HG03066 (cell line): ENCODE measurements around the gene PTPRD.
A peak's percentile ranks its signal among the peaks of the same experiment; 100 is the strongest.

ENCODE experiments used
- ATAC-seq: cut with Tn5 transposase; IDR thresholded peaks from one replicate; pipeline ENCODE4 v1.9.1; 2021; ENCODE audit warnings: low read depth; ENCODE audit not compliant: unreplicated experiment

The PTPRD gene

DNA sequence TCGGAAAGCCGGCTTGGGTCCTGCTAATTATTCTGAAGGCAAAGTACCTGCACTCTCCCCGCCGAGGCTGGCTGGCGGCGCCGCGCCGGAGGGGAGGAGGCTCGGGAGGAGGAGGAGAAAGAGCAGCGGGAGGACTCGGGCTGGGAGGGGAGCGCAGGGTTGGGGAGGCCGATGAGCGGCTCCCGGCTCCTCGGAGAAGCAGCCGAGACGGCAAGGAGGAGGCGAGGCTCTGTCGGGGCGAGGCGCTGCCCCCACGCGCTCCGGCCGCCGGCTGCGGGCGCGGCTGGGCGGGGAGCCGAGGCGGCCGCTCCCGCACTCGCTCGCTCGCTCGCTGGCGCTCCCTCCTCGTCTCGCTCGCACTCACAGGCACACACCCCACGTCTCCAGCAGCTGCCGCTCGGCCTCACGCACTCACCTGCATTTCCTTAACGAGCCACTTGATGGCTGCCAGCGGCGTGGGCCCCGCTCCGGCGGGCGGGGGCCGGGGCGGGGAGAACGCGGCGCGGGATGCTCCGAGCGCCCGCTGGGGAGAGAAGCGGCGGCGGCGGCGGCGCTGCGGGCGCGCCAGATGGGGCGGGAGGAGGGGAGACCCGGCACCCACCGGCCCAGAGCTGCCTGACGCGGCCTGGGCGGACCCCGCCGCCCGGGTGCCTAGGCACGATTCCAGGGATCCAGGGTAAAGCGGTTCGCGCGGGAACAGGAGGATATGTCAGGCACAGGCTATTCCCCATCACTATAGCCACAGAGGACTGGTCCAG is at the start of gene PTPRD:
PTPRD (minus strand) TSS at position 362 of the 758 bp plus-strand sequence.
- ATAC-seq = peak; percentile 97

DNA sequence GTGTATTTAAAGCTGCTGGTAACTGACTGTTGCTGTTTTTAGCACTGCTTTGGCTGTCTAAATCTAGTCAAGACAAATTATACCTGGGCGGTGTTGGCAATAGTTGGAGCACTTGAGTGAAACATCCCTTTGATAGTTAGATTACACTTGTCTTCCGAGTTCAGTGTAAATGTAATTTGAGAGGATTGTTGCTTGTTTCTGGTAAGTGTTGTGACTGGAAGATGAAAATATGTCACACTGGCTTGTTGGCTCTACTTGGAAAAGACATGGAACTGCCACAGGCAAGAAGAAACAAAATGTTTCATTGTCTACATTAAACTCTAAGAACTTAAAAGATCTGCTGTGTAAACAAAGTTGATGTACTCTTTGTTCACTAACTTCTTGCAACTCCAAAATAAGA is 49.2 kb upstream of the PTPRD start:
- no peak for ATAC-seq

DNA sequence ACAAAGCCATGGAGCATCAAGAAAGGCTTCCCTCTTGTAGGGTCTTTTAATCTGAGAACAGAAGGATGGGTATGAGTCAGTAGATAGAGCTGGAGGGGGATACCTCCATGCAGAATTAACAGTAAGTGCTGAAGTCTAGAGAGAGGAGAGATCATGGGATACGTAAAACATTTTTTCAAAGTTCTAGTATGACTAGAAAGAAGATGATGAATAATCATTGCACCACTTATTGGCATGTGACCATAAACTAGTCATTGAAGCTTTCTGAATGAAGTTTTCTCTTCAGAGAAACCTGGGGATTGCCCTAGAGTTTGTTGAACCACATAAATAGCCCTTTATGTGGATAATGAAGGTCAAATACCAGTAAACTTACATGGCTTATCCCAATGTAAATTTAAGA is 48.6 kb upstream of the PTPRD start:
- ATAC-seq = no peak

DNA sequence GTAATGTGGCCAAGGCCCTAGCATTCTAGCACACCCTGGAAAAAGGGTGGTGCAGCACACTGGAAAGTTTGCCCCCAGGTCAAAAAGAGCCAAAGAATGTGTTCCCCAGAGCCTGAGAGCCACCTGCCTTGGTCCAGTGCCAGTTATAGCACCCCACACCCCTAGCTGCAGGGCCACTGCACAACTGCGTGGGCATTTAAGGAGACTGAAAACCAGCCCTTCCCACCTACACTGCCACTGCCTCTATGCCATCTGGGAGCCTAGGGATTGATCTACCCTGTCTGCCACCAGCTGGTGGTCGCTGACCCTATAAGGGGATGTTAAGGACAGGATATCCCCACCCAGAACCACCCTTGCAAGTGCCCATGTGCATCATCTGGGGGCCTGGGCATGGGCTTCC is 38.2 kb upstream of the PTPRD start:
- no peak for ATAC-seq

DNA sequence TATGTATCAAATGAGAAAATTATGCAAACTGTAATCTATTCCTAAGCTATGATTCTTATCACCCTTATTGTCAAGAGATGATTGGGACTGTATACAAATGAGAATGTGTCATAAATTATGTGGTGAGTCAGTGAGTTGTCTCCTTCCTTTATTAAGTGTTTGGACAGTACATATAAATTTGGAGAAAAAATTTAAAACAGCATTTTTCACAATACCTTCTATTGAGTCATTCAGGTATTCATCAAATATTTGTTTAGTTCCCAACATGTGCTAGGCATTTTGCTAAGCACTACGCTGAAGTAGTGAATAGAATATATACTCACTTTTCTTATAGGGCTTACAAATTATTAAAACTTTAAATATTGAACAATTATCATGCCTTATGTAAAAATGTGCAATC is 36.3 kb upstream of the PTPRD start:
- no peak for ATAC-seq

DNA sequence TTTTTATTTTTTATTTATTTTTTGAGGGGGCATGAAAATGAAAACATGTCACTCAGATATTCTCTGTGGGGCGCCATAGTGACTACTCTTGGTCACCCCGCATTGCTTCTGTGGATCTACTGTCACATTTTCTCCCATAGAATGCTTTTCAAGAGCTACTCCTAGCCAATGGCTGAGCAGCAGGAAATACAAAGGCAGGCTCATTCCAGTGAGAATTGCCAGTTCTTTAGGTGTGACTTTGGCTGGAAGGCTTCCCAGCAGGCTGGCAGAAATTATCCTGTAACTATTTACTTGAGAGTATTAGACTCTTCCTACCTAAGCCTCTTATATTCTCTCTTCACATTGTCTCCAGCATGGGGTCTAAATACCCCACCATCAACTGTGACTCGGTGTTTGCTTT is 21.0 kb upstream of the PTPRD start:
- ATAC-seq = no peak

DNA sequence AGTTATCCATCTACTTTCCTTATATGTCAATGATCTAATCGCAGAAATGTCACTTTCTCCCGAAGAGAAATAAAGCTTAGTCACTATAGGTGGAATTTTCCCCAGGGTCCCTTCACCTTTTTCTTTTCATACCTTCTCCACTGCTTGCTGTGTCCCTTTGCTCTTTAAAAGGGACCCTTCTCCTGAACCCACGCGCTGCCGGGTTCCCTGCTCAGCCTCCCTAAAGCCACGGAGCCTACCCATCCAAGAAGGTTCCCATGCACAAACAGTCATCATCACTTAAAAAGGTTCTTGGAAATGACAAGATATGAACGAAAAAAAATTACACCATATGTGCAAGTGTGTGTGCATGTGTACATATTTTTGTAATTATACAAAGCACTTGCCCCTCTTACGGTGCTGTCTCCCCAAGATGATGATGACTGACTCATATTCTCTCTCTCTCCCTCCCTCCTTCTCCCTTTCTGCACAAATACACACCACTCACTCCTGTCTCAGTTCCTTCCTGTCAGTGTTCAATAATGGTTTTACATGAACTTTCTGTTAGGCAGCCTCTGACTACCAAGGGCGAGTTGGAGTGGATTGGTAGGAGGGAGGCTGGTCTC is 1.5 kb upstream of the PTPRD start:
- no peak for ATAC-seq

DNA sequence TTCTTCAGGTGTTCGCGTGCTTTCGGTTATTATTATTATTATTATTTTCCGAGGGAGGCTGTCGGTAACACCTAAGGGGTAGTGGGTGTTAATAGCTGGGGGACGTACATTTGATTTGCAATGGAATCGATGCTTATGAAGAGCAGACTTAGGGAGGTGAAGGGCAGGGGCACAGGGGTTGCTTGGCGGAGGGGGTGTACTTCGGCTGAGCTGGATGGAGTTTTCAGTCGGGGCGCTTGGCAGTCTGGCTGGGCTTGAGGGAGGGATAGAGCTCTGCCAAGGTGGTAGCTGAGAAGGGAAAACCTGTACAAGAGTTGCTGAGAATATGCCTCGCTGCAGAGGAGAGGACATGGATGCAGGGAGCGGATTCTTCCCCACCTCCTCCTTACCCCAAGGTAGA is 617 bp upstream of the PTPRD start:
- no peak for ATAC-seq

DNA sequence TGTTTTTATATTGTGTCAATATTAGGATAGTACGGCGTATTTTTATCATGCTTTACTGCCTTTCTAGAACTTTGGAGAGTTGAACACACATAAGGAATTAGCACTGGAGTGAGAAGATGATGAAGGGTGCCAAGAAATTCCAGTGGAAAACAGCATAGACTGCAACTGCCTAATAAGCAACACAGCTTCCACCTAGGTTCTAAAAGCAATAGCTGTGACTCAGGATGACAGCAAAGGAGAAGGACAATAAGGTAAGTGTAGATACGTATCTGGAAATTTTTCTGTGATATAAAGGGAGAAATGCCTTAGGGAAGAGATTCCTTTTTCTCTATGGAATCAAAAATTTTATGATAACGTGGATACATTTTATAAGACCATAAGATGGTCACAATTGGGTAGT is 7.4 kb downstream of the PTPRD start:
- no peak for ATAC-seq

DNA sequence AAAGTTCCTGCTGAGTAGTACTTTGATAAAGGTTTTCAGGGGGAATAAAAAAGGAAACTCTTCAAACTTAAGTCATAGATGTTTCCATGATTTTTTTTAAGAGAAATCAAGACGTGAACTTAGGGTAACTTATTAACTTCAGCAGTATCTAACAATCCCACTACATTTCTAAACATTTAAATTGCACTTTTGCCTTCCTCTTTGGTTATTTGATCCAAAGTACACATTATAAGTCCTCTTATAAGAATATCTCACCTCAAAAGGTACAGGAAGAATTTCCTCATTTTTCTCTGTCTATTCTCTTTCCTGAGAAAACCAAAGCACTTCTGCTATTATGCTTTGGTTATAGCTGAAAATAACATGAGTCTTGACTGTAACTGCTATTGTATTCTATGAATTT is 7.9 kb downstream of the PTPRD start:
- ATAC-seq = no peak

DNA sequence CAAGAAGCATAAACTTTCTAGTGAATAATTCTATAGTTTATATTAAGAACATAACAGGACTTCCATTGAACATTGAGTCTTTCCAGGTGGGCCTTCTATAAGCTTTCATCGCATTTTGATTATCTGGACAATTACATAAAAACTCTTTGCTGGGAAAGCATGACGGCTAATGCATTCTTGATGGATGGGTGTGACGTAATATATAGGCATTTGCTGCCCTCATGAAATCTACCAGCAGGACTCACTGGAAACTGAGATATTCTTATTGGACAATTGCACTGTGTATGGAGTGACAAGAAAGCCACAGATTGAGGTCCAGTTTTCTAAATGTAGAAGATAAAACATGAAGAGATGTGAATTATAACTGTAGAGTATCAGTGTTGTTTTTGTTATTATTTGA is 15.0 kb downstream of the PTPRD start:
- no peak for ATAC-seq

DNA sequence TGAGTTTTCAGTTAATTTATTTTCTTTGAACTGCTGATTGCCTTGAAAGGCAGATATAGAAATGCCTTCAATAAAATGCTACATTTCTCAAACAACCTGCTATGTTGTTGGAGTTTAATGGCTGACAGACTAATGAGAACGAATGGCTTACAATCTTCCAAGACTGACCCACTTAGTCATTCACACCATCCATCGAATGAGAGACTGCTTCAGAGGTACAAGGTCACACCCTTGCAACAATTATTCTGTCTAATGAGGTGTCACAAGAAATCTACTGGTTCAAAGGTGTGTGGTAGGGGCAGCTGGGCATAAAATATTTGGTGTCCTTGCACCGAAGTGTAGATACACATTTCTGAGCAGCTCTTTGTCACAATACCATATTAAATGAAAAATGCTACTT is 18.3 kb downstream of the PTPRD start:
- no peak for ATAC-seq

DNA sequence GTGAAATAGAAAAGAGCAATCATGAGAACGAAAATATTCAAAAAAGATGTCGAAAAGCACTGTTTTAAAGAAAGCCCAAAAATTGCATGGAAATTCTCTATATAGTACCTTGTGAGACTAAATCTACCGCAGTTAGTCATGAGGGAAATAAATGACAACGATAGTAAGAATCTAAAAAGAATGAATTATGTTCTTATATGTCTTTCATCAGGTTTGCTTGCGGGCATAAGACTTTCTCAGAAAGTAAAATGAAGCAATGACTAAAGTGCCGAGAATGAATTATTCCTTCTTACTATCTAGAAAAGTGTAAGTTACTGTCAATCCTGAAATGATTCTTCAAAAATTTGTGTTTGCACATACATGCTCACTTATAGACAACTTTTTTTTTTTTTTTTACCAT is 26.4 kb downstream of the PTPRD start:
- no peak for ATAC-seq

DNA sequence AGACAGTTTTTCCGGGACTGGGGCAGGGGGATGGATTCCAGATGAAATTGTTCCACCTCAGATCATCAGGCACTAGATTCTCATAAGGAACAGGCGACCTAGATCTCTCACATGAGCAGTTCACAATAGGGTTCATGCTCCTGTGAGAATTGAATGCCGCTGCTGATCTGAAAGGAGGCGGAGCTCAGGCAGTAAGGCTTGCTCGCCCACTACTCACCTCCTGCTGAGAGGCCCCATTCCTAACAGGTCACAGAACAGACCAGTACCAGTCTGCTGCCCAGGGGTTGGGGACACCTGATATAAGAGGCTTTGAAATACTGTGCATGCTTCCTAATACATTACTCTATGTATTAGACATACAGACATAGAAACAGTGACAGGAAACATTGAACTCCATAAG is 41.1 kb downstream of the PTPRD start:
- no peak for ATAC-seq

DNA sequence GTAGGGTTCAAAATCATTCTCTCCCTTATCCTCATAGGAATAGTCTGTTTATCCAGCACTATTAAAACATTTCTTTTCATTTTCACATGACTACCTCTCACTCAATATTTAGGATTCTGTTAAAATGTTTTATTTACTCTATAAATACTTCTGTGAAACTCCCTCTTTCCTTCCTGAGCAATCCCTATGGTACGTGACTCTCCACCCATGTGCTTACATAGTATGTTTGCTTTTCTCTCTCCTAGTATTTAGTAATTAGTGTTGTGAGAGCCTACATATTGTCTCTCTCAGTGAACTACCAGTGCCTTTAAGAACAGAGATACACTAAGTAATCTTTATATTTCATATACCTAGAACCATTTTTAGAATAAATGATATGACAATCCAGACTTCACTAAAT is 46.0 kb downstream of the PTPRD start:
- ATAC-seq = no peak

DNA sequence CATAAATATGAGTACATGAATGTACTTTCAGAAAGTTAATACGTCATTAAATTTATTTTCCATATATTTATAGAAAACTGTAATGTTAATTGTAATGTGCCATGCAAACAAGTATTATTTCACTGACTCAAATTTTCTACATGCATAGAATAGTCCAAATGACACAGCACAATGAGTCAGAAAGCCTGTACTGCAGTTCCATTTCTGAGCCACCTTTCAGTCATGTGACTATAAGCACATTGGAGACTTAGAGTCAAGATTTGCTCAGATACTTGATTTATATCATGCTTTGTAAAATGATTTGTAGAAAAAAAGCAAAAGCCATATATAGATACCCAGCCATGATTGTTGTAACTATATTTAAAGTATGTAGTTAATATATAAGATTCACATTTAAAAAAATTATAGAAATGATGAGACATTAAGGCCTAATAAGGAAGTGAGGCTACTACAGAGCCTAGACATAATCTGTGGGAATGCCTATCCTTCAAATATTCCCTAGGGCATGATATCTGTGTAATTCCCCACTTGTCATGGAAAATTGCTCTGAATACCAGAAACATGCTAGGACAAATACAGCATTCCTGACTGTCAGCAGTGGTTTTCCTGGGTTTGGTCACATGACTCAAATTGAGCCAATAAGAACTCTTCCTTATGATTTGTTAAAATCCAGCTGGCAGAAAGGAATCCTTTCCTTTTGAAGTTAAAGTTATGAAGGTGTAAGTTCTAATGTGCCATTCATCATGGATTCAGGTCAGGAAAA is 50.0 kb downstream of the PTPRD start:
- ATAC-seq = no peak

DNA sequence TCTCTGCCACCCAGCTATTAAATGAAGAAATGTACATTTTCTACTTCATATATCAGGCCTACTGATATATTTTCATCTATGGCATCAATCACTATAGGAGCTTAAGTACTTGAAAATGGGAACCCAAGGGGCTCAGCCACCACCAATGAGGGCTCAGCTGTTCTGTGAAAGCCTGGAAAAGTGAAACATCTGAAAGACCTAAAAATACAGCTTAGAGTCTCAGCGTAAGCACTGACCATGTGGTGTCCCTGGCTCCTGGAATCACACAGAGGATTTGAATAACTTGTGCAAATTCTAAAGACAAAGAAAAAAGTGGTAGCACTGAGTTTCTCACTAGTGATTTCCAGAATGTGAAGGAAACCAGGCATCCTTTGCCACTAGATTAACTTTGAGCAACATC is 64.5 kb downstream of the PTPRD start:
- no peak for ATAC-seq

DNA sequence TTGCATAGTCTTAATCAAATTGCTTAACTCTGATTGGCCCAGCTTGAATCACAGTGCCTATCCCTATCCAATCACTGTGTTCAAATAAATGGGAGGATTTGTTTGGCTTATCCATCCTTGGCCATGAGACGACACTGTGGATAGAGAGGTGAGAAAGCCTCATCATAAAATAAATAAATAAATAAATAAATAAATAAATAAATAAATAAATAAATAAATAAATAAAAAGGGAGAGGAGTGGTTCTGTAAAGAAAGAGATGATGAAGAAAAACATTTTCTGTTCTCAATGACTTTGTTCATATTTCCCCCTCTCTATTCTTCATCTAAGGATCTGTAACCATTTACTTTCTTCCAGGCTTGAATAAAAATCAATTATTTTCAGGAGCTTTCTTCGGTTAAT is 74.7 kb downstream of the PTPRD start:
- ATAC-seq = no peak

DNA sequence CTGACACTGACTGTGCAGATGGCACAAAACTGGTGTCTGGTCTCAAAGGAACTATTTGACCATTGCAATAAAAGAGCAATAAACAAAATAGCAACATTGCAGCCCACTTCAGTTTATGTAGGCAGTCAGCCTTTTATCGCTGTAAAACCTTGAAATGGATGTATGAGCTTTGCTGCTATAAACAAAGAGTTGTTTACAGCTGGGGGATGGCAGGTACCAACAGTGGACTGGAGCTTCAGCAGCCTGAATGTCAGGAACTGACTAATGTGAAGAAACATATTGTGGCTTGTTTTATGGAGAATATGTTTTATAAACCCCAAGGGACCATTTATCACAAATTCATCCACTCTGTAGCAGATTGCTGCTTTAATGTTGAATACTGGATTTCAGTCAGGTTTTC is 78.0 kb downstream of the PTPRD start:
- ATAC-seq = no peak

DNA sequence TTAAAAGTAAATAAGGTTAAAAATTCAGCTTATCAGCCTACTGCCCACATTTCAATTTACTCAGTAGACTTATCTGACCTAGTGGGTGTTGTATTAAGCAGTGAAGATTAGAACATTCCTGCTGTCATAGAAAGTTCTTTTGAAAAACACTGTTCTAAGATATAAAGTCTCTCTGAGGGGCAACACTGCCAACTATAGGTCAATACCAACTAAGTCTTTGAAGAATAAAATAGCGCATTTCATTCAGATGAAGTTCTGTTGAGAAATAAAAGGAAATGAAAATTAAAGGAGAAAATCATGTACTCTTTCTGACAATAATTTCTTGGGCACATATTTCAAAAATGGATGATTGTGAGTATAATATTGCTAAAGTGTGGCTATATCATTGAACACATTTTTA is 86.8 kb downstream of the PTPRD start:
- no peak for ATAC-seq

DNA sequence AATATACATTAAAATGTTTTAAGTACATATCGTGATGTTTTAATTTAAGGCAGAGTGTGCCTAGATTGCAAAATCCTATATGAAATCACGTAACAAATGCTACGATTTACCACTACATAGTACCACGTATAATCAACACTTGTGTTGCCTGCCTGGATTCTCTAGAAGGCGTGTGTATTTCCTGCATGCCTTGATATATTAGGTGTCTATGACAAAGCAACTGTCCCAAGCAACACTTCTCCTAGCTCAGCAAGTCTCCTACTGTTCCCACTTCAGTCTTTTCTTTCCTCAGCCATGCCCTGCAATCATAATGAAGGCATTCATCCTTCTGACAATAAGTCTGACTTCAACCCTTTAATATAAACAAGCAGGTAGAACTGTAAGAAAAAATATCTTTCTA is 89.6 kb downstream of the PTPRD start:
- ATAC-seq = no peak

DNA sequence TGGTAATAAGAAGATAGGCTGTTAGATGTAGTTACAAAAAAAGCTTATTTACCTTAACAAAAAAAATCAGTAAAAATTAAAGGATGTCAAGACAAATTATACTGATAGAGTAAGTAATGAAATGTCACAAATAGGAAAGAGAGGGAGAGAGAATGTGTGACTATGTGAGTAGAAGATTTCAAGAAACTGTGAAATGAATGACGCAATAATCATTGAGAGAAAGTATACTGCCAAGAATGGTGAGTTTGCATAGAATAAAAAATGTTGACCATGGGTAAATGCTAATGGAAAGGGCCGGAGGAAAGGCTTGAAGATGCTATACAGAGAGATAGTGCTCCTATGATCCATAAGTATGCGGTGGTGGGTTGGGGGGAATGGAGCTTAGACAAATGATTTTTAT is 100.7 kb downstream of the PTPRD start:
- no peak for ATAC-seq
